CD8-positive, alpha-beta memory T cell (primary cell): ENCODE results near the gene OR9K2. TPM values are rescaled to one million over a fixed set of nuclear protein-coding genes. Genes with fewer than 3 reads are reported as not detected.
"Not testable (repeated sequence)": the region's sequence is repeated elsewhere in the genome, so short reads cannot be mapped to it uniquely, and the experiment has no call there.

ENCODE experiments used
- CTCF ChIA-PET: fragments of 350-600 bp; sonication (Branson Sonifier 250); formaldehyde crosslinking; loops from one replicate; lab custom pipeline; 2021; ENCODE audit warnings: antibody characterized with exemption; lab: Charles Lee
- POLR2A ChIA-PET: fragments of 350-600 bp; sonication (Branson Sonifier 250); formaldehyde crosslinking; loops from one replicate; lab custom pipeline; 2021; ENCODE audit warnings: antibody characterized with exemption; lab: Charles Lee
- DNase-seq, 5 donors: peaks; one replicate each; pipeline versions ENCODE4 v3.0.0 to v3.0.0-alpha.2; 2020 to 2022; ENCODE audit warnings: mixed read lengths in 1 of 5
- H3K27ac ChIP-seq: one replicate; pipeline ENCODE4 v1.7.0; 2013; ENCODE audit warnings: low read depth, mild to moderate bottlenecking, low read length, moderate library complexity
- H3K27me3 ChIP-seq: 2 replicates; pipeline ENCODE4 v1.7.0; 2013; ENCODE audit warnings: low read length, mild to moderate bottlenecking; ENCODE audit not compliant: insufficient read depth, poor library complexity, severe bottlenecking
- H3K36me3 ChIP-seq: 2 replicates; pipeline ENCODE4 v1.7.0; 2013; ENCODE audit warnings: mild to moderate bottlenecking, low read length, moderate library complexity; ENCODE audit not compliant: insufficient read depth
- H3K4me1 ChIP-seq: 2 replicates; pipeline ENCODE4 v1.7.0; 2013; ENCODE audit warnings: mild to moderate bottlenecking, low read length, moderate library complexity; ENCODE audit not compliant: insufficient read depth
- H3K4me3 ChIP-seq: 2 replicates; pipeline ENCODE4 v1.7.0; 2013; ENCODE audit warnings: mild to moderate bottlenecking, low read length
- H3K9me3 ChIP-seq: 2 replicates; pipeline ENCODE4 v1.7.0; 2013; ENCODE audit warnings: mild to moderate bottlenecking, low read length
- H3K27ac Mint-ChIP-seq, 8 donors: one replicate each; pipeline ENCODE4 v1.8.0; 2020 to 2021; ENCODE audit warnings: mixed read lengths in 8 of 8, mild to moderate bottlenecking in 6 of 8, inconsistent platforms in 3 of 8, moderate library complexity in 3 of 8
- H3K27me3 Mint-ChIP-seq, 2 donors: one replicate each; pipeline ENCODE4 v1.8.0; 2020 to 2021; ENCODE audit warnings: mixed read lengths in 2 of 2, mild to moderate bottlenecking in 1 of 2, moderate library complexity in 1 of 2
- H3K36me3 Mint-ChIP-seq, 3 donors: one replicate each; pipeline ENCODE4 v1.8.0; 2020 to 2021; ENCODE audit warnings: mixed read lengths in 3 of 3, inconsistent platforms in 1 of 3, mild to moderate bottlenecking in 1 of 3
- H3K4me1 Mint-ChIP-seq, 3 donors: one replicate each; pipeline ENCODE4 v1.8.0; 2020 to 2021; ENCODE audit warnings: mixed read lengths in 3 of 3, inconsistent platforms in 1 of 3, mild to moderate bottlenecking in 1 of 3
- H3K4me3 Mint-ChIP-seq, 7 donors: one replicate each; pipeline ENCODE4 v1.8.0; 2020 to 2021; ENCODE audit warnings: mixed read lengths in 7 of 7, mild to moderate bottlenecking in 6 of 7, moderate library complexity in 4 of 7, inconsistent platforms in 2 of 7
- H3K9me3 Mint-ChIP-seq, 5 donors: one replicate each; pipeline ENCODE4 v1.8.0; 2020 to 2022; ENCODE audit warnings: mixed read lengths in 5 of 5, mild to moderate bottlenecking in 3 of 5, moderate library complexity in 2 of 5, inconsistent platforms in 1 of 5
- polyA plus RNA-seq: library from polyadenylated mRNA; unstranded; fragments of 300-500 nt; fragmentation: Illumina TruSeq; gene quantifications from one replicate; pipeline ENCODE4 v1.2.3, GENCODE V29; 2021
- total RNA-seq, 2 experiments: library from RNA; stranded (reverse); gene quantifications; one replicate each; pipeline ENCODE4 v1.2.3, GENCODE V29; 2021

OR9K2 gene
- total and polyA plus RNA-seq, 3 experiments from 2014 or later: not detected

GRCh38 chr12:55171445-55171844, 45.2 kb downstream of the OR9K2 start:
- no peaks in the 10 kb centered on the region for H3K4me1 Mint-ChIP-seq
- peaks cover 0 to 2% (median 0%) of the 10 kb centered on the region in 3 donors for H3K36me3 Mint-ChIP-seq
- Histone ChIP-seq H3K9me3 (no peaks in the 10 kb centered on the region), H3K36me3 (no peaks in the 10 kb centered on the region), H3K27me3 (no peaks in the 10 kb centered on the region), H3K27ac (no peak overlapping the region), H3K4me3 (no peak overlapping the region), H3K4me1 (no peaks in the 10 kb centered on the region)
- ChIA-PET CTCF (no interaction called here), POLR2A (no interaction called here)
- no peak for DNase-seq
- H3K27ac Mint-ChIP-seq: no peak overlapping the region
- no peak overlapping the region for H3K4me3 Mint-ChIP-seq
- H3K9me3 Mint-ChIP-seq: peaks cover 0 to 2% (median 0%) of the 10 kb centered on the region in 5 donors
- peaks cover 14 to 43% of the 10 kb centered on the region in 2 donors for H3K27me3 Mint-ChIP-seq

GRCh38 chr12:55171846-55172245, 45.6 kb downstream of the OR9K2 start:
- H3K27me3 ChIP-seq, H3K4me1 ChIP-seq, POLR2A ChIA-PET, H3K27ac Mint-ChIP-seq, H3K4me3 ChIP-seq, H3K4me1 Mint-ChIP-seq, H3K4me3 Mint-ChIP-seq, H3K9me3 Mint-ChIP-seq, H3K9me3 ChIP-seq, CTCF ChIA-PET, H3K36me3 Mint-ChIP-seq, H3K36me3 ChIP-seq, H3K27ac ChIP-seq, DNase-seq: not testable (repeated sequence)
- peaks cover 16 to 44% of the 10 kb centered on the region in 2 donors for H3K27me3 Mint-ChIP-seq

- H3K36me3 Mint-ChIP-seq: peaks cover 0 to 2% (median 0%) of the 10 kb centered on the region in 3 donors
- H3K9me3 Mint-ChIP-seq: peaks cover 0 to 2% (median under 1%) of the 10 kb centered on the region in 5 donors
- Histone ChIP-seq H3K27me3 (no peaks in the 10 kb centered on the region), H3K27ac (no peak overlapping the region), H3K4me3 (no peak overlapping the region), H3K4me1 (no peaks in the 10 kb centered on the region), H3K9me3 (no peaks in the 10 kb centered on the region), H3K36me3 (no peaks in the 10 kb centered on the region)
- POLR2A ChIA-PET: no interaction called here
- no peaks in the 10 kb centered on the region for H3K4me1 Mint-ChIP-seq
- no peak for DNase-seq
- CTCF ChIA-PET: no interaction called here
- H3K4me3 Mint-ChIP-seq: no peak overlapping the region
- H3K27me3 Mint-ChIP-seq: peaks cover 14 to 42% of the 10 kb centered on the region in 2 donors
- H3K27ac Mint-ChIP-seq: no peak overlapping the region
Observed at GRCh38 chr12:55172686-55173085, 46.5 kb downstream of the OR9K2 start.

DNA sequence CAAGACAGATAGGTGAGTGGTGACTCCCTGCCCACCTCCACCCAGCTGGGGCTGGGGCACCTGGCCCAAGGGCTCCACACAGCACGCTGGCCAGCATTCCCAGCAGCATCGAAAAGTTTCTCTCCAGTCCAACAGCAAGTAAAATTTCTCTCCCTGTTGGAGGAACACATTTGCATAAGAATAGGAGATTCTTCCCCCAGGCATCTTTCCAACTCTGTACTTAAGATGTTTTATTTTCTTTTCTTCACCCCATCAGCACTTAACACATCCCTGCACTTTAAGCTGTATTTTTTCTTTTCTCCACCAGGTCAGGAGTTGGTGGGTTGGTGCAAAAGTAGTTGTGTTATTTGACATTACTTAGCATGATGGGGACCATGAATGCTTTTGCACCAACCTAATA, 47.2 kb downstream of the OR9K2 start:
- Mint-ChIP-seq H3K4me3 (no peak overlapping the region), H3K36me3 (peaks cover 0 to 2% (median 0%) of the 10 kb centered on the region in 3 donors), H3K27me3 (peaks cover 14 to 49% of the 10 kb centered on the region in 2 donors), H3K27ac (no peak overlapping the region), H3K4me1 (no peaks in the 10 kb centered on the region), H3K9me3 (peaks cover 0 to 8% (median 3%) of the 10 kb centered on the region in 5 donors)
- Histone ChIP-seq H3K27me3 (no peaks in the 10 kb centered on the region), H3K36me3 (no peaks in the 10 kb centered on the region), H3K4me3 (no peak overlapping the region), H3K4me1 (no peaks in the 10 kb centered on the region), H3K9me3 (no peaks in the 10 kb centered on the region), H3K27ac (no peak overlapping the region)
- peak in 1 of 5 donors; percentile 37 for DNase-seq
- ChIA-PET POLR2A (no interaction called here), CTCF (no interaction called here)

Other genes with a start within 250 kb of the OR9K2 start
- 10 to 100 TPM; 77.3 to 80.6 TPM for gene TESPA1, start 141.6 kb upstream of the OR9K2 start, total RNA-seq
- gene TESPA1, start 141.6 kb upstream of the OR9K2 start, polyA plus RNA-seq: 104 TPM
- gene NEUROD4, start 106.4 kb upstream of the OR9K2 start, total RNA-seq: not detected
- not detected for gene NEUROD4, start 106.4 kb upstream of the OR9K2 start, polyA plus RNA-seq
- not detected for gene OR10A7, start 94.6 kb downstream of the OR9K2 start, total RNA-seq
- gene OR10A7, start 94.6 kb downstream of the OR9K2 start, polyA plus RNA-seq: not detected
- gene OR6C74, start 118.2 kb downstream of the OR9K2 start, total RNA-seq: not detected
- not detected for gene OR6C74, start 118.2 kb downstream of the OR9K2 start, polyA plus RNA-seq
- gene OR6C6, start 170.2 kb downstream of the OR9K2 start, total RNA-seq: not detected
- gene OR6C6, start 170.2 kb downstream of the OR9K2 start, polyA plus RNA-seq: not detected
- not detected for gene OR6C1, start 187.9 kb downstream of the OR9K2 start, total RNA-seq
- not detected for gene OR6C1, start 187.9 kb downstream of the OR9K2 start, polyA plus RNA-seq
- gene OR6C3, start 204.3 kb downstream of the OR9K2 start, total RNA-seq: not detected
- not detected for gene OR6C3, start 204.3 kb downstream of the OR9K2 start, polyA plus RNA-seq
- not detected for gene OR6C75, start 236.6 kb downstream of the OR9K2 start, total RNA-seq
- not detected for gene OR6C75, start 236.6 kb downstream of the OR9K2 start, polyA plus RNA-seq